ENCODE data around the gene ETF1. TPM values are rescaled to one million over a fixed set of nuclear protein-coding genes. Genes with fewer than 3 reads are reported as not detected.

ETF1 gene
- total RNA-seq, 4 donors from 2014 or later: 108 to 163 (median 127) TPM

DNA sequence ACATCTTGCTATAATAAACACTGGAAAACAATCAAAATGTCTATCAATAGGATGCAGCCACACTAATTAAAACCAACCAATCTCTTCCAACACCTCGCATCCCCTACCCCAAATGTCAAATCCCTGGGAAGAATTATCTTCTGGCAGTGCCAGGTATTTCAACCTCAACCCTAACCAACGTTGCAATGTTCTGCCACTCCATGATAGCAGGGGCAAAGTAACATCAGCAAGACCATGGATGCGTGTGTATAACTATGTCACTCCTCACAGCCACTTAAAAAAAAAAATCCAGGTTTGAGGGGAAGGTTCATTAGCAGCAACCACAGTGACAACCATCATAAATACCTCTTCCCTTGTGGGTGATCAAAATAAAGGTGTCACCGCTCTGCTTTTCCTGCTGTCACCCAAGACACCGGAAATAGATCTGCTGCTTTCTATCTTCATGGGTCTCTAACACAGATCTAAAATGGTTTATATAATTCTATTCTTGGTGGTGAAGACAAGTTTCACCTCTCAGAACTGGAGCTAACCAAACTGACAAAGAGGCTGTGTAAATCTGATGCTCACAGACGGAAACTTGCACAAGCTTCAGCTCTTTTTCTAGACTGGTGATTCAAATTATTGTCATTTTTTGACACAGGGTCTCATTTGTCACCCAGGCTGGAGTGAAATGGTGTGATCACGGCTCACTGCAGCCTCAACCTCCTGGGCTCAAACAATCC lies 22.2 kb upstream of the ETF1 start:
- peaks cover 23 to 100% of the 10 kb centered on the region in 2 donors for H3K36me3 ChIP-seq
- WGBS, 2 donors (ENCODE audit: low coverage in 1 of 2): 76 to 85% methylated on average over 6 to 7 of the region's 7 CpGs
- H3K4me3 ChIP-seq: no peak overlapping the region
- ATAC-seq: no peak
- H3K9me3 ChIP-seq: no peaks in the 10 kb centered on the region
- no peak for TF ChIP-seq POLR2AphosphoS5 (IDR thresholded peaks at IDR 0.05)
- no peak for TF ChIP-seq POLR2A (IDR thresholded peaks at IDR 0.05)
- TF ChIP-seq, protein P1, sequence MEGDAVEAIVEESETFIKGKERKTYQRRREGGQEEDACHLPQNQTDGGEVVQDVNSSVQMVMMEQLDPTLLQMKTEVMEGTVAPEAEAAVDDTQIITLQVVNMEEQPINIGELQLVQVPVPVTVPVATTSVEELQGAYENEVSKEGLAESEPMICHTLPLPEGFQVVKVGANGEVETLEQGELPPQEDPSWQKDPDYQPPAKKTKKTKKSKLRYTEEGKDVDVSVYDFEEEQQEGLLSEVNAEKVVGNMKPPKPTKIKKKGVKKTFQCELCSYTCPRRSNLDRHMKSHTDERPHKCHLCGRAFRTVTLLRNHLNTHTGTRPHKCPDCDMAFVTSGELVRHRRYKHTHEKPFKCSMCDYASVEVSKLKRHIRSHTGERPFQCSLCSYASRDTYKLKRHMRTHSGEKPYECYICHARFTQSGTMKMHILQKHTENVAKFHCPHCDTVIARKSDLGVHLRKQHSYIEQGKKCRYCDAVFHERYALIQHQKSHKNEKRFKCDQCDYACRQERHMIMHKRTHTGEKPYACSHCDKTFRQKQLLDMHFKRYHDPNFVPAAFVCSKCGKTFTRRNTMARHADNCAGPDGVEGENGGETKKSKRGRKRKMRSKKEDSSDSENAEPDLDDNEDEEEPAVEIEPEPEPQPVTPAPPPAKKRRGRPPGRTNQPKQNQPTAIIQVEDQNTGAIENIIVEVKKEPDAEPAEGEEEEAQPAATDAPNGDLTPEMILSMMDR (IDR thresholded peaks at IDR 0.05): no peak
- no peak for TF ChIP-seq EP300 (IDR thresholded peaks at IDR 0.05)
- H3K27me3 ChIP-seq: no peaks in the 10 kb centered on the region
- peaks cover 0 to 26% (median 0%) of the 10 kb centered on the region in 3 donors for H3K4me1 ChIP-seq
- H3K27ac ChIP-seq: no peak overlapping the region

DNA sequence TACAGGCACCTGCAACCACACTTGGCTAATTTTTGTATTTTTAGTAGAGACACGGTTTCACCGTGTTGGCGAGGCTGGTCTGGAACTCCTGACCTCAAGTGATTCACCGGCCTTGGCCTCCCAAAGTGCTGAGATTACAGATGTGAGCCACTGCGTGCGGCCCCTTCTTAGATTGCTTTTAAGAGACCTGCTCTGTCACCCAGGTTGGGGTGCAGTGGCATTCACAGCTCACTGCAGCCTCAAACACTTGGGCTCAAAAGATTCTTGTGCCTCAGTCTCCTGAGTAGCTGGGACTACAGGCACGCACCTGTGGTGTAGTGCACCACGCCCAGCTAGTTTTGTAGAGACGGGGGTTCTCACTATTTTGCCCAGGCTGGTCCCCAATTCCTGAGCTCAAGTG lies 21.2 kb upstream of the ETF1 start:
- Histone ChIP-seq H3K27me3 (no peaks in the 10 kb centered on the region), H3K4me1 (peaks cover 0 to 16% (median 0%) of the 10 kb centered on the region in 3 donors), H3K4me3 (no peak overlapping the region), H3K9me3 (no peaks in the 10 kb centered on the region), H3K36me3 (peaks cover 24 to 100% of the 10 kb centered on the region in 2 donors), H3K27ac (no peak overlapping the region)
- TF ChIP-seq POLR2A (IDR thresholded peaks at IDR 0.05) (no peak), EP300 (IDR thresholded peaks at IDR 0.05) (no peak), POLR2AphosphoS5 (IDR thresholded peaks at IDR 0.05) (no peak)
- TF ChIP-seq, protein P1 (IDR thresholded peaks at IDR 0.05): no peak
- no peak for ATAC-seq
- 90 to 93% methylated on average over 4 to 6 of the region's 9 CpGs for WGBS, 2 donors (ENCODE audit: low coverage in 1 of 2)

DNA sequence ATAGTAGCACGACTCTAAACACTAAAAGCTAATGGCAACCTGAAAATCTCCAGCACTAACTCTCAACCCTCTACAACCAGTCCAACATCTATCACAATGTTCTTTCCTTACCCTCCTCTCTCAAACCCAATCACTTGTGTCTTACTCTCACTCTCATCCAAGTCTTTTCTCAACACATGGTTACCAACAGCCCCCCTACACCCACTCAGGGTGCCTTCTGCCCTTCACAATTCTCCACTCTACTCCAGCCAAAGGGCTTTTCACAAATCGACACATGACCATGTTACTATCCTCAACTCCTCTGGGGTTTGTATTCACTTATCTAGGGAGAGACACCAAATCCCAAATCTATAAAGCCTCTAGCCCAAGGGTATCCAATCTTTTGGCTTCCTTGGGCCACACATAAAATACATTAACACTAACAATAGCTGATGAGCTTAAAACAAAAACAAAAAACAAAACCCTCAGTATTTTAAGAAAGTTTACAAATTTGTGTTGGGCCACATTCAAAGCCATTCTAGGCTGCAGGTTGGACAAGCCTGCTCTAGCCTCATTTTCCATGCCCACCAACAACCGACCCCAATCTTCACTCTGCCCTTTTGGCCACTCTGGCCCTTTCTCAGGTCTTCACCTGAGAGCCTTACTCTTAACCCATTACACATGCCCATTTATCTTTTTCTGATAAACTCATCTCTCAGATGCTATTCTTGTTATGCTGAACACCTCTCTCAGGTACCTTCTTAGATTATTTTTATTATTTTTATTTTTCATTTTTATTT lies 20.5 kb upstream of the ETF1 start:
- Histone ChIP-seq H3K27me3 (no peaks in the 10 kb centered on the region), H3K36me3 (peaks cover 22 to 100% of the 10 kb centered on the region in 2 donors), H3K27ac (no peak overlapping the region), H3K4me3 (no peak overlapping the region), H3K4me1 (peaks cover 0 to 11% (median 0%) of the 10 kb centered on the region in 3 donors), H3K9me3 (no peaks in the 10 kb centered on the region)
- ATAC-seq: no peak
- 57 to 81% methylated on average over 2 to 3 of the region's 3 CpGs for WGBS, 2 donors (ENCODE audit: low coverage in 1 of 2)
- TF ChIP-seq, protein P1 (IDR thresholded peaks at IDR 0.05): no peak
- TF ChIP-seq POLR2A (IDR thresholded peaks at IDR 0.05) (no peak), POLR2AphosphoS5 (IDR thresholded peaks at IDR 0.05) (no peak), EP300 (IDR thresholded peaks at IDR 0.05) (no peak)

DNA sequence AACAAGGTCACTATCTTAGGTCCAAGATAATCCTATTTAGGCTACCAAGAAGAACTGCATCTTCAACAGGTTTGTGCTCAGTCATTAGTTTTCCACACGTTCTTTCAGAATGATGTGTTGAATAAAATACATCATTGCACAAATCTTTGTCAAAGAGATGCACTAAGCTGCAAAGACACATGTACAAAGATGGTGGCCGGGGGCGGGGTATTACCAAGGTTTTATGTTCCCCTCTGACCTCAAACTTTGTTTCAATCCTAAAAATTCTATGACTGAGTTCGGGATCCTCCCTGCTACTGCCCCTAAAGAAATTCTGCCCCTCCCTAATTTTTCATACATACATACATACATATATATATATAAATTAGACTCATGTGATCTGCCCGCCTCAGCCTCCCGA lies 17.9 kb upstream of the ETF1 start:
- Histone ChIP-seq H3K27ac (no peak overlapping the region), H3K27me3 (no peaks in the 10 kb centered on the region), H3K4me1 (peaks cover 0 to 11% (median 0%) of the 10 kb centered on the region in 3 donors), H3K4me3 (no peak overlapping the region), H3K9me3 (no peaks in the 10 kb centered on the region), H3K36me3 (peaks cover 27 to 100% of the 10 kb centered on the region in 2 donors)
- TF ChIP-seq, protein P1 (IDR thresholded peaks at IDR 0.05): no peak
- TF ChIP-seq EP300 (IDR thresholded peaks at IDR 0.05): no peak
- WGBS, 2 donors (ENCODE audit: low coverage in 1 of 2): 84 to 91% methylated on average over 4 to 6 of the region's 6 CpGs
- ATAC-seq: no peak
